IPS-18a (cell line): ENCODE results near the gene POLD1.

Experiments used
- H3K27ac ChIP-seq: one replicate; pipeline ENCODE4 v1.5.1; 2013; ENCODE audit warnings: low read length
- H3K27me3 ChIP-seq: one replicate; pipeline ENCODE4 v1.6.1; 2013; ENCODE audit warnings: mild to moderate bottlenecking, low read length; ENCODE audit not compliant: control insufficient read depth, insufficient read depth
- H3K36me3 ChIP-seq: one replicate; pipeline ENCODE4 v1.6.1; 2013; ENCODE audit warnings: low read depth, low read length; ENCODE audit not compliant: control insufficient read depth
- H3K4me1 ChIP-seq: one replicate; pipeline ENCODE4 v1.6.1; 2013; ENCODE audit warnings: low read depth, low read length; ENCODE audit not compliant: control insufficient read depth
- H3K4me3 ChIP-seq: one replicate; pipeline ENCODE4 v1.5.1; 2013; ENCODE audit warnings: low read length
- H3K9ac ChIP-seq: one replicate; pipeline ENCODE4 v1.6.1; 2013; ENCODE audit warnings: mild to moderate bottlenecking, low read length, moderate library complexity
- H3K9me3 ChIP-seq: one replicate; pipeline ENCODE4 v1.6.1; 2013; ENCODE audit warnings: low read depth, low read length; ENCODE audit not compliant: control insufficient read depth

Gene POLD1

GRCh38 chr19:50427997-50428425 is 43.9 kb downstream of the POLD1 start:
- no peak overlapping the region for H3K9ac ChIP-seq
- H3K9me3 ChIP-seq: no peaks in the 10 kb centered on the region
- peaks cover 11% of the 10 kb centered on the region for H3K27me3 ChIP-seq
- H3K4me1 ChIP-seq: no peaks in the 10 kb centered on the region
- H3K27ac ChIP-seq: no peak overlapping the region
- H3K4me3 ChIP-seq: no peak overlapping the region
- no peaks in the 10 kb centered on the region for H3K36me3 ChIP-seq

- no peaks in the 10 kb centered on the region for H3K9me3 ChIP-seq
- no peak overlapping the region for H3K27ac ChIP-seq
- peaks cover 11% of the 10 kb centered on the region for H3K27me3 ChIP-seq
- no peaks in the 10 kb centered on the region for H3K4me1 ChIP-seq
- H3K36me3 ChIP-seq: no peaks in the 10 kb centered on the region
- H3K9ac ChIP-seq: no peak overlapping the region
- no peak overlapping the region for H3K4me3 ChIP-seq
These were observed 44.8 kb downstream of the POLD1 start for GRCh38 chr19:50428772-50429463.

- H3K4me3 ChIP-seq: peak overlapping the region; percentile 60
- no peak overlapping the region for H3K9ac ChIP-seq
- no peaks in the 10 kb centered on the region for H3K4me1 ChIP-seq
- H3K27ac ChIP-seq: no peak overlapping the region
- peaks cover 11% of the 10 kb centered on the region for H3K27me3 ChIP-seq
- H3K36me3 ChIP-seq: no peaks in the 10 kb centered on the region
- H3K9me3 ChIP-seq: no peaks in the 10 kb centered on the region
These were observed 46.8 kb downstream of the POLD1 start for GRCh38 chr19:50430888-50431342.

- Histone ChIP-seq H3K36me3 (no peaks in the 10 kb centered on the region), H3K27me3 (peaks cover 11% of the 10 kb centered on the region), H3K9me3 (no peaks in the 10 kb centered on the region), H3K27ac (no peak overlapping the region), H3K4me3 (peak overlapping the region; percentile 60), H3K9ac (no peak overlapping the region), H3K4me1 (no peaks in the 10 kb centered on the region)
These were observed 47.4 kb downstream of the POLD1 start for GRCh38 chr19:50431343-50432220.

GRCh38 chr19:50432221-50433028 is 48.3 kb downstream of the POLD1 start, which contains the start of gene MYBPC2:
Gene MYBPC2 (plus strand): TSS chr19:50432892. CDS start chr19:50432954, 62 bp downstream.
- peak within 1 kb of the TSS; percentile 60 for H3K4me3 ChIP-seq
- peak within 1 kb of the TSS; percentile 43 for H3K9ac ChIP-seq
- no peaks in the 10 kb centered on the region for H3K9me3 ChIP-seq
- H3K36me3 ChIP-seq: no peaks in the 10 kb centered on the region
- peaks cover 11% of the 10 kb centered on the region for H3K27me3 ChIP-seq
- no peak within 1 kb of the TSS for H3K27ac ChIP-seq
- H3K4me1 ChIP-seq: no peaks in the 10 kb centered on the region

DNA sequence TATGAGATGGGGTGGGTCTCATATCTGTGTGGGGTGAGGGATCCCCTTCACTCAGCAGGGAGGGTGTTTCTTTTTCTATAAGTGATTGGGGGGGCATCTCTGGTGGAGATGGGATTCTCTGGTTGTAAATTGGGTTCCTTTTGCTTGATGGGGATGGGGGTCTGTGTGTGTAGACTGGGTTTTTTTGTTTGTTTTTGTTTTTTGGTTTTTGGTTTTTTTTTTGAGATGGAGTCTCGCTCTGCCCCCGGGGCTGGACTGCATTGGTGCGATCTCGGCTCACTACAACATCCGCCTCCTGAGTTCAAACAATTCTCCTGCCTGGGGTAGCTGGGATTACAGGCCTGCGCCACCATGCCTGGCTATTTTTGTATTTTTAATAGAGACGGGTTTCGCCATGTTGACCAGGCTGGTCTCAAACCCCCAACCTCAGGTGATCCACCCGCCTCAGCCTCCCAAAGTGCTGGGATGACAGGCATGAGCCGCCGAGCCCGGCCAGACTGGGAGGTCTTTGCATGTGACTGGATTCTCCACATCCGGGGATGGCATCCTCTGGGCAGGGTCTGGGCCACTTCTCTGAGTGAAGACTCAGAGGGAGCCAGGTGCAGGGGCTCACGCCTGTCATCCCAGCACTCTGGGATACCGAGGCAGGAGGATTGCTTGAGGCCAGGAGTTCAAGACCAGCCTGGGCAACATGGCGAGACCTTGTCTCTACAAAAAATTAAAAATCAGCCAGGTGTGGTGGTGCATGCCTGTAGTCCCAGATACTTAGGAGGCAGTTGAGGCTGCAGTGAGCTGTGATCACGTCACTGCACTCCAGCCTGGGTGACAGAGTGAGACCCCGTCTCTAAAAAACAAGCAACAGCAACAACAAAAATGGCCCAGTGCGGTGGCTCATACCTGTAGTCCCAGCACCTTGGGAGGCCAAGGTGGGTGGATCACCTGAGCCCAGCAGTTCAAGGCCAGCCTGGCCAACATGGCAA is 49.3 kb downstream of the POLD1 start:
- Histone ChIP-seq H3K9me3 (no peaks in the 10 kb centered on the region), H3K4me3 (peak overlapping the region; percentile 60), H3K4me1 (no peaks in the 10 kb centered on the region), H3K27ac (no peak overlapping the region), H3K27me3 (peaks cover 11% of the 10 kb centered on the region), H3K9ac (no peak overlapping the region), H3K36me3 (no peaks in the 10 kb centered on the region)

GRCh38 chr19:50434525-50434924 is 50.4 kb downstream of the POLD1 start:
- Histone ChIP-seq H3K27ac (no peak overlapping the region), H3K27me3 (peaks cover 7% of the 10 kb centered on the region), H3K9ac (no peak overlapping the region), H3K4me3 (no peak overlapping the region), H3K4me1 (no peaks in the 10 kb centered on the region), H3K36me3 (no peaks in the 10 kb centered on the region), H3K9me3 (no peaks in the 10 kb centered on the region)

DNA sequence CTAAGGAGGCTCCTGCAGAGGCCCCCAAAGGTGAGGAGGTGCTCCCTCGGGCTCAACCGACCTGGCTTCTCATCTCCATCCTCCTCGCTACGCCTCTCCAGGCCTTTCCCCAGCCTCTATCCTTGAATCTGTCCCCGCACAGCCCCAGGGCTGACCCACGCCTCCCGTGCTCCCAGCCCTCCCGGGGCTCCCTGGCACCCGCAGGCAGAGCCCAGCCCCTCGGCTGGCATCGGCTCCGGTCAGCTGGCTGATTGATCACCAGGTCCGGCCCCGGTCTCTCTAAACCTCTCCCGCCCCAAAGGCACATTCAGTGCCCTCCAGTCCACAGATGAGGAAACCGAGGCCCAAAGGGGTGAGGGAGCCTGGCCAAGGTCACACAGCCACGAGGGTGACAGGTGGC is 51.1 kb downstream of the POLD1 start:
- H3K36me3 ChIP-seq: no peaks in the 10 kb centered on the region
- H3K4me1 ChIP-seq: no peaks in the 10 kb centered on the region
- H3K27ac ChIP-seq: no peak overlapping the region
- H3K9me3 ChIP-seq: no peaks in the 10 kb centered on the region
- H3K4me3 ChIP-seq: no peak overlapping the region
- H3K27me3 ChIP-seq: peaks cover 7% of the 10 kb centered on the region
- no peak overlapping the region for H3K9ac ChIP-seq

DNA sequence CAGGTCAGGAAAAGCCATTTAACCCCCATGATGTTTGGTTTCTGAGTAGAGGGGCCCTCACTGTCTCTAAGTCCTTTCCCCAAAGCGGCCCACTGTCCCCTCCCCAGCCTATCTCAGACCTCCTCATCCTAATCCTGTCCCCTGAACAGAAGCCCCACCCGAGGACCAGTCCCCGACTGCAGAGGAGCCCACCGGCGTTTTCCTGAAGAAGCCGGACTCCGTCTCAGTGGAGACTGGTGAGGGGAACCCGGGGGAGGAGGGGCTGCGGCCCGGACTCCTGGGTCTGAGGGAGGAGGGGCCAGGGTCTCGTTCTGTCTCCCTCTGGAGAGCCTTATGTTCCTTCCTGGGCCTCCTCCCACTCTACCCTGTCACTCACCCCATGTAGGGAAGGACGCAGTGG is 51.5 kb downstream of the POLD1 start:
- no peak overlapping the region for H3K27ac ChIP-seq

GRCh38 chr19:50437862-50438449 is 53.8 kb downstream of the POLD1 start:
- Histone ChIP-seq H3K4me3 (no peak overlapping the region), H3K27me3 (no peaks in the 10 kb centered on the region), H3K27ac (no peak overlapping the region), H3K36me3 (no peaks in the 10 kb centered on the region), H3K4me1 (no peaks in the 10 kb centered on the region), H3K9me3 (no peaks in the 10 kb centered on the region), H3K9ac (no peak overlapping the region)

More for the DNA sequence above, 51.5 kb downstream of the POLD1 start:
- Histone ChIP-seq H3K9ac (no peak overlapping the region), H3K4me3 (no peak overlapping the region), H3K9me3 (no peaks in the 10 kb centered on the region), H3K4me1 (no peaks in the 10 kb centered on the region), H3K27me3 (peaks cover 4% of the 10 kb centered on the region), H3K36me3 (no peaks in the 10 kb centered on the region)
